HepG2 (cell line): ENCODE measurements around the gene SGSM1. TPM values are rescaled to one million over a fixed set of nuclear protein-coding genes. Genes with fewer than 3 reads are reported as not detected.

Source experiments
- ATAC-seq: fragments of 200-7000 bp; cut with Tn5 transposase; 3 replicates; pipeline ENCODE4 v1.9.1; 2020; ENCODE audit warnings: mild to moderate bottlenecking, moderate library complexity
- BruUV-seq: library from RNA; stranded (reverse); fragments of 400-500 nt; replicated peaks from 2 replicates; lab custom pipeline; 2021; lab: Mats Ljungman, UMichigan
- CTCF ChIA-PET: fragments of 300-600 bp; formaldehyde crosslinking; extraction: SDS; loops from one replicate; lab custom pipeline; 2021; ENCODE audit warnings: low total read pairs, inconsistent platforms, low intra/inter-chr PET ratio; lab: Yijun Ruan, JAX
- POLR2A ChIA-PET: fragments of 350-600 bp; sonication (Branson Sonifier 250); formaldehyde crosslinking; loops from one replicate; lab custom pipeline; 2020; ENCODE audit warnings: antibody characterized with exemption, inconsistent platforms; lab: Yijun Ruan, JAX
- DNase-seq: peaks from one replicate; pipeline ENCODE4 v3.0.0-alpha.2; 2015; ENCODE audit warnings: low spot score
- FAIRE-seq: peaks from 3 replicates; lab custom pipeline; 2011; peaks lifted over from hg19 to GRCh38; lab: Jason Lieb, UNC
- H2AFZ ChIP-seq: one replicate; pipeline ENCODE4 v1.6.1; 2011; ENCODE audit warnings: low read length, inconsistent platforms
- H3K27ac ChIP-seq: fragments of 300-600 bp; 3 replicates; pipeline ENCODE4 v1.8.0; 2011; ENCODE audit warnings: mixed run types, mild to moderate bottlenecking, mixed read lengths, low read length, inconsistent platforms; ENCODE audit not compliant: insufficient read depth; ENCODE audit errors: extremely low read length
- H3K27me3 ChIP-seq, 2 experiments: fragments of 200-600 bp in 1 of 2; 2 replicates in 1 of 2; 3 replicates in 1 of 2; pipeline versions ENCODE4 v1.6.0 to v1.8.0; 2011; ENCODE audit warnings: low read length in 2 of 2, mild to moderate bottlenecking in 2 of 2, moderate library complexity in 2 of 2, inconsistent platforms in 1 of 2; ENCODE audit not compliant: insufficient read depth in 2 of 2, control insufficient read depth in 1 of 2
- H3K36me3 ChIP-seq, 2 experiments: fragments of 200-600 bp in 1 of 2; replicated peaks in 1 of 2; 2 replicates in 1 of 2; 3 replicates in 1 of 2; pipeline versions ENCODE4 v1.5.1 to v1.8.0; 2011; ENCODE audit warnings: low read length in 2 of 2, inconsistent platforms in 1 of 2; ENCODE audit not compliant: insufficient read depth in 2 of 2, control insufficient read depth in 1 of 2
- H3K4me1 ChIP-seq: 2 replicates; pipeline ENCODE4 v1.5.1; 2012; ENCODE audit warnings: low read length, inconsistent platforms; ENCODE audit not compliant: insufficient read depth
- H3K4me2 ChIP-seq: 2 replicates; pipeline ENCODE4 v1.6.0; 2011; ENCODE audit warnings: low read depth, low read length, inconsistent platforms
- H3K4me3 ChIP-seq, 3 experiments: fragments of 200-600 bp in 1 of 3; sonication (generic), shearing (Covaris generic) in 1 of 3; replicated peaks in 1 of 3; 2 replicates each; pipeline ENCODE4 v1.5.1; 2011 to 2016; ENCODE audit warnings: low read length in 3 of 3, inconsistent platforms in 2 of 3, low read depth in 2 of 3, mild to moderate bottlenecking in 2 of 3, control low read depth in 1 of 3, mixed read lengths in 1 of 3; ENCODE audit not compliant: insufficient read depth in 1 of 3
- H3K79me2 ChIP-seq: one replicate; pipeline ENCODE4 v1.6.1; 2011; ENCODE audit warnings: low read length, inconsistent platforms; ENCODE audit not compliant: insufficient read depth
- H3K9ac ChIP-seq: 2 replicates; pipeline ENCODE4 v1.6.0; 2011; ENCODE audit warnings: mild to moderate bottlenecking, low read depth, low read length, inconsistent platforms; ENCODE audit not compliant: insufficient read depth
- H3K9me3 ChIP-seq: 2 replicates; pipeline ENCODE4 v1.5.1; 2012; ENCODE audit warnings: mild to moderate bottlenecking, low read length
- H4K20me1 ChIP-seq: 2 replicates; pipeline ENCODE4 v1.6.0; 2011; ENCODE audit warnings: inconsistent platforms, mild to moderate bottlenecking, low read length, moderate library complexity; ENCODE audit not compliant: insufficient read depth
- RFXANK ChIP-seq: IDR thresholded peaks from 2 replicates; pipeline ENCODE4 v1.6.1; 2016
- SIX1 ChIP-seq: sonication (generic); formaldehyde crosslinking; IDR thresholded peaks from 2 replicates; pipeline ENCODE4 v1.4.0; 2020; ENCODE audit warnings: missing genetic modification reagents, borderline replicate concordance
- STAG1 ChIP-seq: sonication (generic); formaldehyde crosslinking; IDR thresholded peaks from 2 replicates; pipeline ENCODE4 v1.4.0; 2020; ENCODE audit warnings: missing genetic modification reagents
- TAF1 ChIP-seq: sonication (generic); formaldehyde crosslinking; IDR thresholded peaks from 2 replicates; pipeline ENCODE4 v1.4.0; 2020; ENCODE audit warnings: missing genetic modification reagents
- ZNF44 ChIP-seq: sonication (generic); formaldehyde crosslinking; IDR thresholded peaks from 2 replicates; pipeline ENCODE4 v1.5.1; 2020; ENCODE audit warnings: mild to moderate bottlenecking, missing genetic modification reagents
- ZNF724P ChIP-seq: sonication (generic); formaldehyde crosslinking; IDR thresholded peaks from 2 replicates; pipeline ENCODE4 v1.8.0; 2022; ENCODE audit warnings: missing genetic modification reagents, borderline replicate concordance
- WGBS: methylation state at CpG from one replicate; pipeline ENCODE4 v1.1.6; 2017; ENCODE audit warnings: low lambda C conversion rate; 5-methylcytosine and 5-hydroxymethylcytosine counted together
- in situ Hi-C: cut with HindIII; loops from 2 replicates; pipeline ENCODE4 v1.10.0; 2017; ENCODE audit warnings: low pct_unique_long_range_greater_than_20kb; ENCODE audit not compliant: extremely low pct_ligation_motif_present
- intact Hi-C: fragments of 100-400 bp; cut with micrococcal nuclease; formaldehyde crosslinking; loops from one replicate; pipeline ENCODE4 v1.10.0; 2022; ENCODE audit not compliant: unreplicated experiment
- polyA plus RNA-seq, 8 experiments: library from polyadenylated mRNA; depleted of rRNA in 3 of 8; stranded (reverse) in 7 of 8; unstranded in 1 of 8; fragments of >200 nt; fragmentation: Illumina TruSeq in 4 of 8; extraction: Trizol in 4 of 8; gene quantifications; 2 replicates each; pipeline versions ENCODE4 v1.2.1 to v1.2.3, GENCODE V29; 2011 to 2016; ENCODE audit warnings: low read depth in 4 of 8, missing spikeins in 1 of 8, mixed read lengths in 1 of 8; ENCODE audit not compliant: insufficient read depth in 1 of 8
- total RNA-seq, 5 experiments: library from RNA; depleted of rRNA; stranded (reverse); fragments of >200 nt; fragmentation: Illumina TruSeq; extraction: Trizol; gene quantifications; 2 replicates each; pipeline ENCODE4 v1.2.3, GENCODE V29; 2016; ENCODE audit warnings: low read depth in 1 of 5
- TF ChIP-seq, protein P1 (sequence below): sonication (generic); formaldehyde crosslinking; IDR thresholded peaks from 2 replicates; pipeline ENCODE4 v1.4.0; 2020; ENCODE audit warnings: mild to moderate bottlenecking, missing genetic modification reagents, borderline replicate concordance
- TF ChIP-seq, protein P2 (sequence below): sonication (generic); formaldehyde crosslinking; IDR thresholded peaks from 2 replicates; pipeline ENCODE4 v1.4.0; 2020; ENCODE audit warnings: mild to moderate bottlenecking, missing genetic modification reagents

Gene SGSM1
- total and polyA plus RNA-seq, 2 of the 13 experiments (the other 11 are each of a cell fraction or from before 2014, with no cell fraction given) = 0.07 TPM; not detected in 1

DNA sequence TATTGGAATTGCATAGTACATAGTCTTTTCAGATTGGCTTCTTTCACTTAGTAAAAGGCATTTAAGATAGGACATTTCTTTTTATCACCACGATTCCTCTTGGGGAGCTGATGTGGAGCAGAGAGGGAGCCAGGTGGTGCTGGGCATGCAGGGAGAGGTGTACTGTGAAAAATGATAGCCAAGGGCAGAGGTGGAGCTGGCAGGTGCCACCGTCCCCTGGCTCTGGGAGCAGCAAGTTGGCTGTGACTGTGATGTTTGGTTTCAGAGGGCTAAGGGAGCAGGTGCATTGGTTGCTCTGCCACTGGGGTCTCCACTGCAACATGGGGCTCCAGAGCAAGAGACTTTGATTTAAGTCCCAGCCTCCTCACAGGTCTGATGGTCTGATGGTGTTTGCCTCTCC is 16.5 kb downstream of the SGSM1 start:
- ChIA-PET POLR2A (no interaction called here), CTCF (no interaction called here)
- no peak overlapping the region for H3K27ac ChIP-seq
- FAIRE-seq = no peak
- H3K36me3 ChIP-seq = no peaks in the 10 kb centered on the region
- ATAC-seq = no peak
- H4K20me1 ChIP-seq = no peaks in the 10 kb centered on the region
- H3K27me3 ChIP-seq = peaks cover 1 to 19% of the 10 kb centered on the region in 2 experiments; a peak in 2 of 5 replicates
- no peaks in the 10 kb centered on the region for H3K9me3 ChIP-seq
- TF ChIP-seq TAF1 (CRISPR knock-in tag) (no peak), STAG1 (CRISPR knock-in tag) (no peak), RFXANK (no peak), ZNF724P (CRISPR knock-in tag) (no peak), SIX1 (CRISPR knock-in tag) (no peak), ZNF44 (CRISPR knock-in tag) (no peak)
- TF ChIP-seq, protein P1, sequence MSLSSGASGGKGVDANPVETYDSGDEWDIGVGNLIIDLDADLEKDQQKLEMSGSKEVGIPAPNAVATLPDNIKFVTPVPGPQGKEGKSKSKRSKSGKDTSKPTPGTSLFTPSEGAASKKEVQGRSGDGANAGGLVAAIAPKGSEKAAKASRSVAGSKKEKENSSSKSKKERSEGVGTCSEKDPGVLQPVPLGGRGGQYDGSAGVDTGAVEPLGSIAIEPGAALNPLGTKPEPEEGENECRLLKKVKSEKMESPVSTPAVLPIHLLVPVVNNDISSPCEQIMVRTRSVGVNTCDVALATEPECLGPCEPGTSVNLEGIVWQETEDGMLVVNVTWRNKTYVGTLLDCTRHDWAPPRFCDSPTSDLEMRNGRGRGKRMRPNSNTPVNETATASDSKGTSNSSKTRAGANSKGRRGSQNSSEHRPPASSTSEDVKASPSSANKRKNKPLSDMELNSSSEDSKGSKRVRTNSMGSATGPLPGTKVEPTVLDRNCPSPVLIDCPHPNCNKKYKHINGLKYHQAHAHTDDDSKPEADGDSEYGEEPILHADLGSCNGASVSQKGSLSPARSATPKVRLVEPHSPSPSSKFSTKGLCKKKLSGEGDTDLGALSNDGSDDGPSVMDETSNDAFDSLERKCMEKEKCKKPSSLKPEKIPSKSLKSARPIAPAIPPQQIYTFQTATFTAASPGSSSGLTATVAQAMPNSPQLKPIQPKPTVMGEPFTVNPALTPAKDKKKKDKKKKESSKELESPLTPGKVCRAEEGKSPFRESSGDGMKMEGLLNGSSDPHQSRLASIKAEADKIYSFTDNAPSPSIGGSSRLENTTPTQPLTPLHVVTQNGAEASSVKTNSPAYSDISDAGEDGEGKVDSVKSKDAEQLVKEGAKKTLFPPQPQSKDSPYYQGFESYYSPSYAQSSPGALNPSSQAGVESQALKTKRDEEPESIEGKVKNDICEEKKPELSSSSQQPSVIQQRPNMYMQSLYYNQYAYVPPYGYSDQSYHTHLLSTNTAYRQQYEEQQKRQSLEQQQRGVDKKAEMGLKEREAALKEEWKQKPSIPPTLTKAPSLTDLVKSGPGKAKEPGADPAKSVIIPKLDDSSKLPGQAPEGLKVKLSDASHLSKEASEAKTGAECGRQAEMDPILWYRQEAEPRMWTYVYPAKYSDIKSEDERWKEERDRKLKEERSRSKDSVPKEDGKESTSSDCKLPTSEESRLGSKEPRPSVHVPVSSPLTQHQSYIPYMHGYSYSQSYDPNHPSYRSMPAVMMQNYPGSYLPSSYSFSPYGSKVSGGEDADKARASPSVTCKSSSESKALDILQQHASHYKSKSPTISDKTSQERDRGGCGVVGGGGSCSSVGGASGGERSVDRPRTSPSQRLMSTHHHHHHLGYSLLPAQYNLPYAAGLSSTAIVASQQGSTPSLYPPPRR (CRISPR knock-in tag) = no peak
- TF ChIP-seq, protein P2, sequence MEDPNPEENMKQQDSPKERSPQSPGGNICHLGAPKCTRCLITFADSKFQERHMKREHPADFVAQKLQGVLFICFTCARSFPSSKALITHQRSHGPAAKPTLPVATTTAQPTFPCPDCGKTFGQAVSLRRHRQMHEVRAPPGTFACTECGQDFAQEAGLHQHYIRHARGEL (CRISPR knock-in tag) = no peak
- WGBS = 2% methylated on average over 2 of the region's 2 CpGs
- H3K9ac ChIP-seq = no peak overlapping the region
- in situ Hi-C loops = no loop called here
- H3K4me1 ChIP-seq = no peaks in the 10 kb centered on the region
- no TSS peak for BruUV-seq
- no peak for DNase-seq
- no peak overlapping the region for H2AFZ ChIP-seq
- no peaks in the 10 kb centered on the region for H3K79me2 ChIP-seq
- H3K4me2 ChIP-seq = no peak overlapping the region
- intact Hi-C loops = no loop called here
- H3K4me3 ChIP-seq = no peak overlapping the region
